Type B pancreatic cell (in vitro differentiated cells): ENCODE measurements around the gene CCL2. TPM values are rescaled to one million over a fixed set of nuclear protein-coding genes. Genes with fewer than 3 reads are reported as not detected.

Experiments
- DNase-seq: peaks from one replicate; pipeline ENCODE4 v3.0.0; 2021; ENCODE audit warnings: mixed read lengths; ENCODE audit not compliant: unreplicated experiment; ENCODE audit errors: extremely low spot score
- H3K27ac Mint-ChIP-seq: 2 replicates; pipeline ENCODE4 v1.8.0; 2021; ENCODE audit warnings: mild to moderate bottlenecking, mixed read lengths
- H3K27me3 Mint-ChIP-seq: 2 replicates; pipeline ENCODE4 v1.8.0; 2021; ENCODE audit warnings: mixed read lengths
- H3K36me3 Mint-ChIP-seq: 2 replicates; pipeline ENCODE4 v1.8.0; 2021; ENCODE audit warnings: mixed read lengths
- H3K4me1 Mint-ChIP-seq: one replicate; pipeline ENCODE4 v1.8.0; 2021; ENCODE audit warnings: mixed read lengths; ENCODE audit not compliant: unreplicated experiment
- H3K4me3 Mint-ChIP-seq: 2 replicates; pipeline ENCODE4 v1.8.0; 2021; ENCODE audit warnings: mild to moderate bottlenecking, mixed read lengths
- H3K9me3 Mint-ChIP-seq: 2 replicates; pipeline ENCODE4 v1.8.0; 2021; ENCODE audit warnings: mixed read lengths
- CTCF ChIP-seq: fragments of 200-600 bp; sonication (generic); conservative IDR thresholded peaks from 2 replicates; pipeline ENCODE4 v1.5.0; 2021; ENCODE audit warnings: antibody characterized with exemption, mild to moderate bottlenecking
- total RNA-seq: library from RNA; stranded (reverse); gene quantifications from 2 replicates; pipeline ENCODE4 v1.2.1, GENCODE V29; 2021; ENCODE audit warnings: low replicate concordance

Gene CCL2
- total RNA-seq, 1 donor from 2014 or later, result 20.0 TPM

GRCh38 chr17:34287875-34288274, 32.8 kb downstream of the CCL2 start:
- H3K27me3 Mint-ChIP-seq, result peaks cover 45% of the 10 kb centered on the region
- no peaks in the 10 kb centered on the region for H3K4me1 Mint-ChIP-seq
- no peak for DNase-seq
- H3K9me3 Mint-ChIP-seq, result no peaks in the 10 kb centered on the region
- TF ChIP-seq CTCF, result no peak
- H3K36me3 Mint-ChIP-seq, result no peaks in the 10 kb centered on the region
- no peak overlapping the region for H3K27ac Mint-ChIP-seq
- no peak overlapping the region for H3K4me3 Mint-ChIP-seq

GRCh38 chr17:34290586-34290985, 35.5 kb downstream of the CCL2 start:
- H3K9me3 Mint-ChIP-seq, result no peaks in the 10 kb centered on the region
- TF ChIP-seq CTCF, result no peak

GRCh38 chr17:34291721-34292348, 36.8 kb downstream of the CCL2 start:
- Mint-ChIP-seq H3K27ac (no peak overlapping the region), H3K4me3 (no peak overlapping the region), H3K4me1 (no peaks in the 10 kb centered on the region), H3K36me3 (no peaks in the 10 kb centered on the region), H3K9me3 (no peaks in the 10 kb centered on the region), H3K27me3 (peaks cover 25% of the 10 kb centered on the region)
- DNase-seq, result no peak
- no peak for TF ChIP-seq CTCF

More at GRCh38 chr17:34290586-34290985, 35.5 kb downstream of the CCL2 start:
- no peak overlapping the region for H3K27ac Mint-ChIP-seq
- H3K36me3 Mint-ChIP-seq, result no peaks in the 10 kb centered on the region
- H3K4me1 Mint-ChIP-seq, result no peaks in the 10 kb centered on the region
- no peak for DNase-seq
- peaks cover 33% of the 10 kb centered on the region for H3K27me3 Mint-ChIP-seq
- no peak overlapping the region for H3K4me3 Mint-ChIP-seq

- Mint-ChIP-seq H3K4me3 (no peak overlapping the region), H3K27me3 (no peaks in the 10 kb centered on the region), H3K27ac (no peak overlapping the region), H3K4me1 (no peaks in the 10 kb centered on the region), H3K36me3 (no peaks in the 10 kb centered on the region), H3K9me3 (no peaks in the 10 kb centered on the region)
- DNase-seq, result no peak
- no peak for TF ChIP-seq CTCF
Measured at GRCh38 chr17:34299027-34299426, 43.9 kb downstream of the CCL2 start.

GRCh38 chr17:34299956-34300577, 45.0 kb downstream of the CCL2 start:
- Mint-ChIP-seq H3K4me1 (no peaks in the 10 kb centered on the region), H3K27me3 (no peaks in the 10 kb centered on the region), H3K4me3 (peak overlapping the region; percentile 15), H3K36me3 (no peaks in the 10 kb centered on the region), H3K27ac (no peak overlapping the region), H3K9me3 (no peaks in the 10 kb centered on the region)
- no peak for TF ChIP-seq CTCF
- no peak for DNase-seq
